HCT116 (cell line): ENCODE data around the gene CNTNAP2. TPM values are rescaled to one million over a fixed set of nuclear protein-coding genes. Genes with fewer than 3 reads are reported as not detected.

Source experiments
- ATAC-seq: fragments of 200-7000 bp; cut with Tn5 transposase; 2 replicates; pipeline ENCODE4 v1.9.1; 2020; ENCODE audit warnings: mild to moderate bottlenecking, moderate library complexity
- BruUV-seq: library from RNA; stranded (reverse); fragments of 400-500 nt; replicated peaks from 2 replicates; lab custom pipeline; 2021; lab: Mats Ljungman, UMichigan
- CTCF ChIA-PET: fragments of 300-600 bp; sonication (Branson Sonifier 250); formaldehyde crosslinking; loops from one replicate; lab custom pipeline; 2021; ENCODE audit warnings: antibody characterized with exemption; lab: Charles Lee
- POLR2A ChIA-PET: fragments of 300-600, 350-600 bp; sonication (Branson Sonifier 250); formaldehyde crosslinking; loops from one replicate; lab custom pipeline; 2021; ENCODE audit warnings: antibody characterized with exemption; lab: Charles Lee
- RAD21 ChIA-PET, 2 experiments: fragments of 300-600 bp; sonication (Branson Sonifier 250); formaldehyde crosslinking; loops; one replicate each; lab custom pipeline; 2023; ENCODE audit warnings: low total read pairs in 2 of 2; ENCODE audit not compliant: uncharacterized antibody in 2 of 2, unreplicated experiment in 2 of 2, low non-redundant PET in 1 of 2; lab: Charles Lee
- DNase-seq: peaks from one replicate; pipeline ENCODE4 v3.0.0-alpha.2; 2010; ENCODE audit warnings: low read depth, low spot score
- H2AFZ ChIP-seq: fragments of 200-600 bp; shearing (Covaris generic), sonication (generic); 2 replicates; pipeline ENCODE4 v1.6.1; 2017; ENCODE audit warnings: low read depth, mixed run types, mixed read lengths, antibody characterized with exemption, low read length; ENCODE audit not compliant: poor library complexity, severe bottlenecking
- H3K27ac ChIP-seq: 2 replicates; pipeline ENCODE4 v1.5.1; 2012; ENCODE audit warnings: low read depth, low read length
- H3K27me3 ChIP-seq: fragments of 200-600 bp; sonication (generic); 2 replicates; pipeline ENCODE4 v1.6.1; 2016; ENCODE audit warnings: mixed run types, low read length, mixed read lengths; ENCODE audit not compliant: insufficient read depth
- H3K36me3 ChIP-seq, 2 experiments: fragments of 200-500 bp in 1 of 2; fragments of 200-600 bp in 1 of 2; sonication (Bioruptor generic) in 1 of 2; sonication (generic) in 1 of 2; 2 replicates each; pipeline versions ENCODE4 v1.5.1 to v1.6.1; 2014 to 2016; ENCODE audit warnings: low read length in 2 of 2, inconsistent platforms in 1 of 2, mixed read lengths in 1 of 2, mixed run types in 1 of 2; ENCODE audit not compliant: insufficient read depth in 2 of 2, control insufficient read depth in 1 of 2
- H3K4me1 ChIP-seq, 2 experiments: fragments of 200-600 bp in 1 of 2; sonication (generic) in 1 of 2; 2 replicates each; pipeline versions ENCODE4 v1.5.1 to v1.6.1; 2012 to 2017; ENCODE audit warnings: low read length in 2 of 2, inconsistent platforms in 1 of 2, mild to moderate bottlenecking in 1 of 2, mixed read lengths in 1 of 2, mixed run types in 1 of 2, moderate library complexity in 1 of 2; ENCODE audit not compliant: insufficient read depth in 2 of 2, control insufficient read depth in 1 of 2
- H3K4me2 ChIP-seq: fragments of 200-600 bp; sonication (generic); 2 replicates; pipeline ENCODE4 v1.6.1; 2017; ENCODE audit warnings: mixed run types, low read length, mixed read lengths
- H3K4me3 ChIP-seq, 2 experiments: fragments of 200-600 bp in 1 of 2; sonication (generic) in 1 of 2; replicated peaks in 1 of 2; 2 replicates each; pipeline ENCODE4 v1.5.1; 2011 to 2016; ENCODE audit warnings: low read length in 2 of 2, control low read depth in 1 of 2, low read depth in 1 of 2, mild to moderate bottlenecking in 1 of 2, mixed read lengths in 1 of 2, mixed run types in 1 of 2
- H3K79me2 ChIP-seq: fragments of 200-600 bp; sonication (generic); 2 replicates; pipeline ENCODE4 v1.6.1; 2017; ENCODE audit warnings: mild to moderate bottlenecking, mixed run types, low read length, moderate library complexity, mixed read lengths; ENCODE audit not compliant: insufficient read depth
- H3K9ac ChIP-seq: fragments of 200-600 bp; sonication (generic); 2 replicates; pipeline ENCODE4 v1.6.1; 2016; ENCODE audit warnings: low read length, mixed read lengths
- H3K9me2 ChIP-seq: fragments of 200-600 bp; sonication (generic), shearing (Covaris generic); 2 replicates; pipeline ENCODE4 v1.6.1; 2017; ENCODE audit warnings: mixed run types, mild to moderate bottlenecking, moderate library complexity; ENCODE audit not compliant: insufficient read depth
- H3K9me3 ChIP-seq, 2 experiments: fragments of 200-500 bp in 1 of 2; fragments of 200-600 bp in 1 of 2; sonication (Bioruptor generic) in 1 of 2; sonication (generic) in 1 of 2; 2 replicates each; pipeline ENCODE4 v1.6.1; 2014 to 2017; ENCODE audit warnings: low read length in 2 of 2, mixed read lengths in 2 of 2, inconsistent platforms in 1 of 2, low read depth in 1 of 2, mild to moderate bottlenecking in 1 of 2, mixed run types in 1 of 2, moderate library complexity in 1 of 2; ENCODE audit not compliant: control insufficient read depth in 1 of 2, insufficient read depth in 1 of 2
- H4K20me1 ChIP-seq: fragments of 200-600 bp; sonication (generic), shearing (Covaris generic); 2 replicates; pipeline ENCODE4 v1.6.1; 2017; ENCODE audit warnings: mixed run types, mild to moderate bottlenecking, moderate library complexity; ENCODE audit not compliant: insufficient read depth
- CEBPB ChIP-seq: IDR thresholded peaks from 2 replicates; pipeline ENCODE4 v1.6.1; 2012; ENCODE audit warnings: low read depth
- EGR1 ChIP-seq: IDR thresholded peaks from 2 replicates; pipeline ENCODE4 v1.6.1; 2012; ENCODE audit warnings: low read depth
- EZH2 ChIP-seq: fragments of 200-600 bp; sonication (generic); IDR thresholded peaks from 2 replicates; pipeline ENCODE4 v1.6.1; 2017; ENCODE audit warnings: antibody characterized with exemption, mixed run types
- EZH2phosphoT487 ChIP-seq: fragments of 200-600 bp; IDR thresholded peaks from 2 replicates; pipeline ENCODE4 v1.6.1; 2018; ENCODE audit warnings: antibody characterized with exemption, borderline replicate concordance
- FOSL1 ChIP-seq: IDR thresholded peaks from 2 replicates; pipeline ENCODE4 v1.6.1; 2012; ENCODE audit warnings: low read depth
- JUND ChIP-seq: IDR thresholded peaks from 2 replicates; pipeline ENCODE4 v1.6.1; 2012
- POLR2A ChIP-seq: IDR thresholded peaks from 2 replicates; pipeline ENCODE4 v1.7.0; 2011; ENCODE audit warnings: borderline replicate concordance; ENCODE audit not compliant: insufficient read depth, insufficient read length; ENCODE audit errors: extremely low read depth
- POLR2AphosphoS5 ChIP-seq: IDR thresholded peaks from 2 replicates; pipeline ENCODE4 v1.6.1; 2011; ENCODE audit warnings: mild to moderate bottlenecking, low read depth, low read length, moderate library complexity
- RAD21 ChIP-seq: IDR thresholded peaks from 2 replicates; pipeline ENCODE4 v1.6.1; 2012; ENCODE audit warnings: low read depth, mild to moderate bottlenecking
- REST ChIP-seq: IDR thresholded peaks from 2 replicates; pipeline ENCODE4 v1.6.1; 2012; ENCODE audit warnings: low read depth
- SP1 ChIP-seq: IDR thresholded peaks from 2 replicates; pipeline ENCODE4 v1.6.1; 2012; ENCODE audit warnings: low read depth
- TCF7L2 ChIP-seq: IDR thresholded peaks from 2 replicates; pipeline ENCODE4 v1.7.0; 2011; ENCODE audit warnings: borderline replicate concordance, inconsistent platforms; ENCODE audit not compliant: insufficient read depth, insufficient read length; ENCODE audit errors: extremely low read depth
- YY1 ChIP-seq: IDR thresholded peaks from 2 replicates; pipeline ENCODE4 v1.6.1; 2011; ENCODE audit warnings: low read length, low read depth, moderate library complexity, mild to moderate bottlenecking; ENCODE audit not compliant: insufficient replicate concordance; ENCODE audit errors: extremely low read depth
- ZNF274 ChIP-seq: fragments of 200-500 bp; sonication (Bioruptor generic); IDR thresholded peaks from 2 replicates; pipeline ENCODE4 v1.6.1; 2014; ENCODE audit warnings: mild to moderate bottlenecking, low read depth, low read length, inconsistent platforms
- intact Hi-C: fragments of 100-400 bp; cut with micrococcal nuclease; formaldehyde crosslinking; loops from 2 replicates; pipeline ENCODE4 v1.10.0; 2022
- total RNA-seq: library from RNA; stranded (reverse); gene quantifications from one replicate; pipeline ENCODE4 v1.2.1, GENCODE V29; 2021; ENCODE audit not compliant: unreplicated experiment
- TF ChIP-seq, protein P1 (sequence below): IDR thresholded peaks from 2 replicates; pipeline ENCODE4 v1.6.1; 2011; ENCODE audit warnings: mild to moderate bottlenecking, low read length, moderate library complexity; ENCODE audit not compliant: insufficient replicate concordance; ENCODE audit errors: extremely low read depth
- TF ChIP-seq, protein P2 (sequence below), 3 experiments: fragments of 200-600 bp in 1 of 3; sonication (generic) in 1 of 3; IDR thresholded peaks in 2 of 3; conservative IDR thresholded peaks in 1 of 3; 2 replicates each; pipeline ENCODE4 v1.5.1; 2012 to 2017; ENCODE audit warnings: low read depth in 2 of 3, low read length in 2 of 3, antibody characterized with exemption in 1 of 3, borderline replicate concordance in 1 of 3, control low read depth in 1 of 3, mild to moderate bottlenecking in 1 of 3, mixed read lengths in 1 of 3, mixed run types in 1 of 3, moderate library complexity in 1 of 3; ENCODE audit not compliant: insufficient read depth in 1 of 3

The CNTNAP2 gene
- total RNA-seq, 1 experiment from 2014 or later, result 0.37 TPM

GRCh38 chr7:146982482-146982881 lies 865.9 kb downstream of the CNTNAP2 start:
- H3K36me3 ChIP-seq, result no peaks in the 10 kb centered on the region
- H3K79me2 ChIP-seq, result no peaks in the 10 kb centered on the region
- intact Hi-C loops, result no loop called here
- no TSS peak for BruUV-seq
- H2AFZ ChIP-seq, result no peak overlapping the region
- no peaks in the 10 kb centered on the region for H3K27me3 ChIP-seq
- H3K9ac ChIP-seq, result no peak overlapping the region
- no peak for DNase-seq
- H3K9me3 ChIP-seq, result peaks cover 13 to 24% of the 10 kb centered on the region in 2 experiments; a peak in 2 of 4 replicates
- TF ChIP-seq SP1 (no peak), EZH2 (no peak), POLR2A (no peak), RAD21 (no peak), EZH2phosphoT487 (no peak), YY1 (no peak), REST (no peak), ZNF274 (no peak), CEBPB (no peak), POLR2AphosphoS5 (no peak), FOSL1 (no peak), EGR1 (no peak), TCF7L2 (no peak), JUND (no peak)
- TF ChIP-seq, protein P1, sequence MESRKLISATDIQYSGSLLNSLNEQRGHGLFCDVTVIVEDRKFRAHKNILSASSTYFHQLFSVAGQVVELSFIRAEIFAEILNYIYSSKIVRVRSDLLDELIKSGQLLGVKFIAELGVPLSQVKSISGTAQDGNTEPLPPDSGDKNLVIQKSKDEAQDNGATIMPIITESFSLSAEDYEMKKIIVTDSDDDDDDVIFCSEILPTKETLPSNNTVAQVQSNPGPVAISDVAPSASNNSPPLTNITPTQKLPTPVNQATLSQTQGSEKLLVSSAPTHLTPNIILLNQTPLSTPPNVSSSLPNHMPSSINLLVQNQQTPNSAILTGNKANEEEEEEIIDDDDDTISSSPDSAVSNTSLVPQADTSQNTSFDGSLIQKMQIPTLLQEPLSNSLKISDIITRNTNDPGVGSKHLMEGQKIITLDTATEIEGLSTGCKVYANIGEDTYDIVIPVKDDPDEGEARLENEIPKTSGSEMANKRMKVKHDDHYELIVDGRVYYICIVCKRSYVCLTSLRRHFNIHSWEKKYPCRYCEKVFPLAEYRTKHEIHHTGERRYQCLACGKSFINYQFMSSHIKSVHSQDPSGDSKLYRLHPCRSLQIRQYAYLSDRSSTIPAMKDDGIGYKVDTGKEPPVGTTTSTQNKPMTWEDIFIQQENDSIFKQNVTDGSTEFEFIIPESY, result no peak
- TF ChIP-seq, protein P2, sequence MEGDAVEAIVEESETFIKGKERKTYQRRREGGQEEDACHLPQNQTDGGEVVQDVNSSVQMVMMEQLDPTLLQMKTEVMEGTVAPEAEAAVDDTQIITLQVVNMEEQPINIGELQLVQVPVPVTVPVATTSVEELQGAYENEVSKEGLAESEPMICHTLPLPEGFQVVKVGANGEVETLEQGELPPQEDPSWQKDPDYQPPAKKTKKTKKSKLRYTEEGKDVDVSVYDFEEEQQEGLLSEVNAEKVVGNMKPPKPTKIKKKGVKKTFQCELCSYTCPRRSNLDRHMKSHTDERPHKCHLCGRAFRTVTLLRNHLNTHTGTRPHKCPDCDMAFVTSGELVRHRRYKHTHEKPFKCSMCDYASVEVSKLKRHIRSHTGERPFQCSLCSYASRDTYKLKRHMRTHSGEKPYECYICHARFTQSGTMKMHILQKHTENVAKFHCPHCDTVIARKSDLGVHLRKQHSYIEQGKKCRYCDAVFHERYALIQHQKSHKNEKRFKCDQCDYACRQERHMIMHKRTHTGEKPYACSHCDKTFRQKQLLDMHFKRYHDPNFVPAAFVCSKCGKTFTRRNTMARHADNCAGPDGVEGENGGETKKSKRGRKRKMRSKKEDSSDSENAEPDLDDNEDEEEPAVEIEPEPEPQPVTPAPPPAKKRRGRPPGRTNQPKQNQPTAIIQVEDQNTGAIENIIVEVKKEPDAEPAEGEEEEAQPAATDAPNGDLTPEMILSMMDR (IDR thresholded peaks at IDR 0.05 in 2 of 3, conservative IDR thresholded peaks at IDR 0.05 in 1 of 3; ENCODE audit: borderline replicate concordance in 1 of 3, insufficient read depth in 1 of 3, low read depth in 2 of 3, low read length in 2 of 3), result no peak
- POLR2A ChIA-PET, result no interaction called here
- ATAC-seq, result no peak
- no peaks in the 10 kb centered on the region for H3K9me2 ChIP-seq
- H3K4me1 ChIP-seq, result no peaks in the 10 kb centered on the region
- no peak overlapping the region for H3K4me2 ChIP-seq
- CTCF ChIA-PET, result no interaction called here
- H4K20me1 ChIP-seq, result no peaks in the 10 kb centered on the region
- RAD21 ChIA-PET, result no interaction called here
- H3K27ac ChIP-seq, result no peak overlapping the region
- no peak overlapping the region for H3K4me3 ChIP-seq
